Hematopoietic multipotent progenitor cell treated with erythropoietin and hydrocortisone succinate and interleukin-3 and kit ligand, for 4 days (in vitro differentiated cells): ENCODE results near the gene ADAMTSL1.

Source experiments
- DNase-seq: peaks from one replicate; pipeline ENCODE4 v3.0.0-alpha.2; 2015

ADAMTSL1 gene

GRCh38 chr9:18745710-18746109 is 271.8 kb downstream of the ADAMTSL1 start:
- no peak for DNase-seq

- DNase-seq, result no peak
Measured at GRCh38 chr9:18746631-18747030, 272.7 kb downstream of the ADAMTSL1 start.

GRCh38 chr9:18747595-18747994 is 273.6 kb downstream of the ADAMTSL1 start:
- DNase-seq, result no peak

- no peak for DNase-seq
Measured at GRCh38 chr9:18748251-18748701, 274.3 kb downstream of the ADAMTSL1 start.

- no peak for DNase-seq
Measured at GRCh38 chr9:18749711-18750110, 275.8 kb downstream of the ADAMTSL1 start.

- DNase-seq, result no peak
Measured at GRCh38 chr9:18753904-18754303, 280.0 kb downstream of the ADAMTSL1 start.

GRCh38 chr9:18754537-18754936 is 280.6 kb downstream of the ADAMTSL1 start:
- DNase-seq, result no peak

DNA sequence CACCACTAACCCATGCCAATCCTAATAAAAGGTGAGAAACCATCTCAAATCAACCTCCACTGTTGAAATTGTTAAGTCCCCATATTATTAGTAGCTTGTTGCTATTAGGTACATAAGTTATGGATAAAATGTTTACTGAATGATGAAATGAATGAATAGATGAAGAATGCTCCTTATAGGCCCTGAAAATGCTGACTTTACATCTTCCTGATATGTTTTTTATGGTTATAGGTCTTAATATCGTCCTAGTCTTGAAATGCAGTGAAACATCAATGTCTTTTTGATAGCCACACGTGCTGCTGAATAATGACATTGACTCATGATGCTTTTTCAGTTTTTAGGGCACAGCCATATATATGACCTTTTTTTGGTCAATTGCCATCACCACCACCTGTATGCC is 281.3 kb downstream of the ADAMTSL1 start:
- no peak for DNase-seq

GRCh38 chr9:18756712-18757125 is 282.8 kb downstream of the ADAMTSL1 start:
- no peak for DNase-seq

- no peak for DNase-seq
Measured at GRCh38 chr9:18759827-18760226, 285.9 kb downstream of the ADAMTSL1 start.

DNA sequence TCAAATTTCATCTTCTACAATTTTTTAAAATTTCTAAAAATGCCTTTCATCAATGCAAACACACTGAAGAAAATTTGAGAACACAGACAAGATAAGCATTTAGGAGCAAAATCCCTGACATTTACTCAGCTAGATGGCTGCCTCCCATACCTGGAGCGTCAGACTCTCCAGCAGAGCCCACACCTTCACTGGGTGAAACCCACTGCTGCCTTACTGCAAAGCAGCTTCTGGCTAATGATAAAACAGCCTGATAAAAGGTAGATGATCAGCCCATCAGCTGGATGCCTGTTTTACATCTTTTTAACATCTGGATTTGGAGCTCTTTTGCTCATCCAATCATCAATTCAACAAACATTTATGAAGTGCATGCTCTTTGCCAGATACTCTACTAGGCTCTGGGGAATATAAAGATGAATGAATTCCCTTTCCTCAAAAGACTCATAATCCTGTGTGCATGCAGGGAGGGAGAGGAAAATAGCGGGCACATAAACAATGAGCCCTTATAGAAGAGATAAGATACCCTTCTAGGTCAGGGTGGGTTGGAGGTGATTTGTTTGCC is 287.9 kb downstream of the ADAMTSL1 start:
- no peak for DNase-seq

DNA sequence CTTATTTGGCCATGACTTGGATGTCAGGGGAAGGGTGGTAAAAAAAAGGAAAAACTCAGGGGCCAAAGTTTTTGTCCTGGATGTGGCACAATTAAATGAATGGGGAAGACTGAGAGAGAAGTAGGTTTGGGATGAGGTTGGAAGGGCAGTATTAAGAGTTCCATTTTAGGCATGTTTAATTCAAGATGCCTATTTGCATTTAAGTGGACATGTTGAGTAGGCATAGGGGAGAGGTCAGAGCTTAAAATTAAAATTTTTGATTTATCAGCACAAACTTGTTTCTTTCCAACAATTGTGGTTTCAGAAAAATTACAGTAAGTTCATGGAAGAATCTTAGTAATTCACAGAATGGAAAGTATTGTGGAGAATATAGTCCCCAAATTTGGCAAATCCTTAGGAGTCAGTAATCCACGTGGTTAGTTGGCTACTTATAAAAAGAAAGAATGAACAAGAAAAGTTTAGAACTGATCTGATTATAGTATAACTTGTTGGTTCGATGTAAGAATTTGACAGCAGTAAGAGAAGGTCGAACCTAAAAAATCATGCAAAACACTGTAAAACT is 293.1 kb downstream of the ADAMTSL1 start:
- DNase-seq, result no peak

DNA sequence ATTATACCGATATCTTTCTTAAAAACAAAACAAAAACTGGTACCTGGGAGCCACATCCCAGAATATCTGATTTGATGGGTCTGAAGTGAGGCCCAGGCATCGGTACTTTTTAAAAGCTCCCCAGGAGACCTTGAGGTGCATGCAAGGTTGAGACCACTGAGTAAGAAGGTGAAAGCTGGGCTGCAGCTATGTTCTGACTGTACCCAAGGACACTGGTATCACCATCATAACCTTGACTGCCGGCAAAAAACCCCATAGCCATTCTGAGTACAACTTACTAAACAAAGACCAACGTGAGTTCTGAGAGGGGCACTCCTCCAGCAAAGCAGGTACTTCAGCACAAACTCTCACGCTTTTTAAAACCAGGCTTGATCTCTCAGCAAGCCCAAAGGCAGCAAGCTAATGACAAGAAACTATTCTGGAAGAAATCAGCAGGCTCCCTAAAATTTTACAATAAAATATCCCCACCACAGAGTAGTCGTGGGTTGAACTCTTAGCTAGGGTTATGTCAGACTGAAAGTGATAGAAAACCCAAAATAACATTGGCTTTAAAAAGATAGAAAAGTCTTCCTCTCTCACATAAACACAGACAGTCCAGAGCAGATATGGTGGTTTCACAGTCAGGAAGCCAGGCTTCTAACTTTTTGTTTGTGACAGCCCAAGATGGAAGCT is 295.1 kb downstream of the ADAMTSL1 start:
- DNase-seq, result no peak

GRCh38 chr9:18770131-18770908 is 296.4 kb downstream of the ADAMTSL1 start:
- DNase-seq, result no peak

- no peak for DNase-seq
Measured at GRCh38 chr9:18771011-18771410, 297.1 kb downstream of the ADAMTSL1 start.

- DNase-seq, result no peak
Measured at GRCh38 chr9:18771763-18772162, 297.8 kb downstream of the ADAMTSL1 start.

GRCh38 chr9:18775241-18775640 is 301.3 kb downstream of the ADAMTSL1 start:
- no peak for DNase-seq

GRCh38 chr9:18775930-18776329 is 302.0 kb downstream of the ADAMTSL1 start:
- DNase-seq, result no peak

DNA sequence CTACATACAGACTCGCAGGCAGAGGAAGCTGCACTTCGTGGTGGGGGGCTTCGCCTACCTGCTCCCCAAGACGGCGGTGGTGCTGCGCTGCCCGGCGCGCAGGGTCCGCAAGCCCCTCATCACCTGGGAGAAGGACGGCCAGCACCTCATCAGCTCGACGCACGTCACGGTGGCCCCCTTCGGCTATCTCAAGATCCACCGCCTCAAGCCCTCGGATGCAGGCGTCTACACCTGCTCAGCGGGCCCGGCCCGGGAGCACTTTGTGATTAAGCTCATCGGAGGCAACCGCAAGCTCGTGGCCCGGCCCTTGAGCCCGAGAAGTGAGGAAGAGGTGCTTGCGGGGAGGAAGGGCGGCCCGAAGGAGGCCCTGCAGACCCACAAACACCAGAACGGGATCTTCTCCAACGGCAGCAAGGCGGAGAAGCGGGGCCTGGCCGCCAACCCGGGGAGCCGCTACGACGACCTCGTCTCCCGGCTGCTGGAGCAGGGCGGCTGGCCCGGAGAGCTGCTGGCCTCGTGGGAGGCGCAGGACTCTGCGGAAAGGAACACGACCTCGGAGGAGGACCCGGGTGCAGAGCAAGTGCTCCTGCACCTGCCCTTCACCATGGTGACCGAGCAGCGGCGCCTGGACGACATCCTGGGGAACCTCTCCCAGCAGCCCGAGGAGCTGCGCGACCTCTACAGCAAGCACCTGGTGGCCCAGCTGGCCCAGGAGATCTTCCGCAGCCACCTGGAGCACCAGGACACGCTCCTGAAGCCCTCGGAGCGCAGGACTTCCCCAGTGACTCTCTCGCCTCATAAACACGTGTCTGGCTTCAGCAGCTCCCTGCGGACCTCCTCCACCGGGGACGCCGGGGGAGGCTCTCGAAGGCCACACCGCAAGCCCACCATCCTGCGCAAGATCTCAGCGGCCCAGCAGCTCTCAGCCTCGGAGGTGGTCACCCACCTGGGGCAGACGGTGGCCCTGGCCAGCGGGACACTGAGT is 303.2 kb downstream of the ADAMTSL1 start:
- no peak for DNase-seq

GRCh38 chr9:18778147-18778546 is 304.2 kb downstream of the ADAMTSL1 start:
- DNase-seq, result no peak

DNA sequence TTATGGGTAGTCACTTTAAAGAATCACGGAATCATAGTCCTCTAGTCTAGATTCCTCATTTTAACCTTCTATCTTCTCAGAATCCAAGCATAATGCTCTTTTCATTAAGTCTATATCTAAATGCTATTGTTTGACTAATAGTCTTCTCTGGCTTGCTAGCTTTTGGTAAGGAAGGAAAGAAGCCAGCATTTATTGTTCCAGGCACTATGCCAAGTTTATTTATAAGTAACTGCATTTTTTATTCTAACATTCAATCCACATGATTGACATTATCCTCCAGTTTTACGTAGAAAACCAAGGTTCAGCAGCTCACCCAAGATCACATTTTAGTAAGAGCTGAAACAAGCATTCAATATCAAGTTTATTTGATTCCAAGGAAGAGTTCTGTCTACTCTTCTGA is 304.9 kb downstream of the ADAMTSL1 start:
- no peak for DNase-seq

DNA sequence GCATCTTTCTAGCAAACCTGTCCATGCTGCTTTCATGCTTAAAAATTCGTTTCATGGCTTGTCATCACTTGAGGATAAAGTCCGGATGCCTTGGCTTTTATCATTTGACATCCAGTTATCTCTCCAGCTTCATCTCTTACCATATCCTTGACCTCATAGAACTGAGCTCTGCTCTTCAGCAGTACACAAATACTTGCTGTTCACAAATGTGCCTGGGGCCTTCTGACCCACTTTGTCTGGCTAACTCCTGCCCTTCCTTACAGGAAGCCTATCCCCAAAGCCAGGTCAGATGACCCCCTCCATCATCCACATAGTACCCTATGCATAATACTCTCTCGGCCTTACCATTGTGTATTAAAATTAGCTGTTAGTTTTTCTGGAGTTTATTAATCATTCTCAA is 310.0 kb downstream of the ADAMTSL1 start:
- DNase-seq, result no peak

DNA sequence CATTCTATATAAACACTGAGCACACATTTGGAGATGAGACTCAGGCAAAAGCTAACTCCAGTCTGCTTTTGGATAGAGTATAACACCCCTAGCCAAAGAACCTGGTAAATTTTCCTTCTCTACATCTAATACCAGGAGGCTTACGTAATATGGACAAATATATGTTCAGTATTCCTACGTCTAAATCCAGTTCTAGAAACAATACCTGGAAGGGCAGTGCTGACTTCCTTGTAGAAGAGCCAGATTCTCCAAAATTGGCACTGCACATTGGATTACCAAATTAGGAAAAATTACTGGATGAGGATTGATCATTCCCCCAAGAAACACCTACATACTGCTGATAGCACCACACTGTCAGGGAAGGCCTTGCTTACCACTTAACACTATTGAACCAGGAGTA is 311.7 kb downstream of the ADAMTSL1 start:
- DNase-seq, result no peak
